Measurements from ENCODE around the gene FCGR3A.

The FCGR3A gene

DNA sequence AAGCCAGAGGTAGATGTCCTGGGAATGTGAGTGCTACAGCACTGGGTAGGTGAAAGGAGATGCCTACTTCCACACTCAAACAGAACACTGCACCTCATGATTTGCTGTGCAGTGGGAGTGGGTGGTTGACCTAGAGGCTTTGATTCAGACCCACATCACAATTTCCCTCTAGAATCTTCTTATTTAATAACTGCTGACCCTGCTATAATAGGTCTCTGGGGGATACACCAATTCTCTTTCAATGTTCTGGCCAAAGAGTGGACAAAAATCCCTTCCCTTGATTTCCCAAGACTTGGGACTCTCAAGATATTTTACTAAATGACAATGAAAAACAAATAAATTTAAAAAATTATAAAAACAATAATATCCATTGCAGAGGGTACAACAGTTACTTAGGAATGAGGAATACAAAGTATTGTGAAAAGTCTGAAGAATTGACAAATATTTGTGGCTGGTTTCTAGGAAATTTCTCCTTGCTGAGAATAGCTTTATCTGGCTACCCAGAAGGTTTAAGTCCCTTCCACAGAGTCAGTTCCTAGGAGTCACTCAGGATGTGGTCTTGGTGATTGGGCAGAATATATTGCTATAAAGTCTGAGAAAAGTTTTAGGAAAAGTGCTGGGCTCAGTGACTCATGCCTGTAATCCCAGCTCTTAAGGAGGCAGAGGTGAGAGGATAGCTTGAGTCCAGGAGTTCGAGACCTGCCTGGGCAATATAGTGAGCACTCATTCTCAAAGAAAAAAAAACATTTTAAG, 46.8 kb downstream of the FCGR3A start:
- in situ Hi-C loops (cut with HindIII; ENCODE audit: low sequenced_read_pairs): no loop called here

DNA sequence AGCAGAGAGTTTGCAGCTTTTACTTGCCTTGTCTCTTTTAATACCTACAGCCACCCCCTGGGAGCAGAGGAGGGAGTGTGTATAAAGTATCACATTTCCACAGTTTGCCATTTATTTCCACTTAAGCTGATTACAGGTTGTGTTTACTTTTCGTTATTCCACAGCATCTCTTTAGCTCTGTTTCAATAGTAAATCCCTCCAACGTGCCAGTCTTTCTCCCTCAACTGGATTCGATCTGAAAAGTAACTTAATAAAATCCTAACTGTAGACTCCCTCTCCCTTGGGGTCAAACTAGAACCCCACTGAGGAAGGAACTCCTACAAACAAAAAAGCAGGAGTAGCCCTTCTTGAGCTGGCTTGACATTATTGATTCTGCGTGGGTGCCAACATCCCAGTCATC, 47.4 kb downstream of the FCGR3A start:
- in situ Hi-C loops (cut with HindIII; ENCODE audit: low sequenced_read_pairs): no loop called here

GRCh38 chr1:161501234-161501633, 48.4 kb downstream of the FCGR3A start:
- in situ Hi-C loops (cut with HindIII; ENCODE audit: low sequenced_read_pairs): no loop called here

DNA sequence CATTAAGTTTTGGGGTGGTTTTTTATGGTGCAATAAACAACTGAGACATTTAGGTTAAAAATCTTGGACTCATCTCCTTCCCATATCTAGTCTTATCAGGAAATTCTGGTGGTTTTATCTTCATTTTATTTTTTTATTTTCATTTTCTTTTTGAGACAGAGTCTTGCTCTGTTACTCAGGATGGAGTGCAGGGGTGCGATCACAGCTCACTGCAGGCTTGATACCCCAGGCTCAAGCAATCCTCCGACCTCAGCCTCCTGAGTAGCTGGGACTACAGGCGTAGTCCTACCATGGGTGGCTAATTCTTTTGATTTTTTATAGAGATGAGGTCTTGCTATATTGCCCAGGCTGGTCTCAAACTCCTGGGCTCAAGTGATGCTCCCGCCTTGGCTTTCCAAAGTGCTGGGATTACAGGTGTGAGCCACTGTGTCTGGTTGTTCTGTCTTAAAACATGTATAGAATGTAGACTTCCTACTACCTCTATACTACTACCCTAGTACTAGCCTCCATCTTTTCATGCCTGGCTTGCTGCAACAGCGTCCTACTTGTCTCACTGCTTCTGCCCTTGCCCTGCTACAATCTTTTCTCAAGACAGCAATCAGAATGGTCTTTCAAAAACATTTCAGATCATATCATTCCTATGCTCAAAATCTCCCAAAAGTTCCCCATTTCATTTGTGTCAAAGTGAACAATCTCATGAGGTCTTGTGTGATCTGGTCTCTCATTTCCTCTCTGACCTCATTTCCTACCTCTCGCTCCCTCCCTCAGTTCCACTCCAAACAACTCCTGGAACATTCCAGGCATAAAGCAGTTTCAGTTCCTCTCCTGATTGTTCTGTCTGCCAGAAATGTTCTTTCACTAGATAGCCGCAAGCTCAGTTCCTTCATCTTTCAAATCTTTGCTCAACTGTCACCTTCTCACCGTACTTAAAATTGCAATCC, 50.2 kb downstream of the FCGR3A start:
- in situ Hi-C loops (cut with HindIII; ENCODE audit: low sequenced_read_pairs): no loop called here

GRCh38 chr1:161498646-161499045, 51.0 kb downstream of the FCGR3A start:
- in situ Hi-C loops (cut with HindIII; ENCODE audit: low sequenced_read_pairs): no loop called here

GRCh38 chr1:161497961-161498360, 51.7 kb downstream of the FCGR3A start:
- in situ Hi-C loops (cut with HindIII; ENCODE audit: low sequenced_read_pairs): no loop called here

DNA sequence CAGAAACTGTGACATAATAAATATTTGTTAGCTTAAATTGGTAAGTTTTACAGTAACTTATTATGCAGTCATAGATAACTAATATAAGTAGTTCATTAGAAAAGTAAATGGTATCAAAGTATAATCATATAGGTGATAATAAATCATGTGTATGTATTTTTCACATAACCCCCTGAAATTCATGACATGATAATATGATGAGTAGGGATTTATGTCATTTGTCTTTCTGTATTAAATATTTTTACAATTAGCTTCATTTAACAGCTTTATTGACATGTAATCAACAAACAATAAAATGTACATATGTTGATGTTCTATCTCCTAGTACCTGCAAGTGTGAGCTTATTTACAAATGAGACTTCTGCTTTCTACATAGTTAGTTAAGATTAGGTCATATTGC, 54.1 kb downstream of the FCGR3A start:
- in situ Hi-C loops (cut with HindIII; ENCODE audit: low sequenced_read_pairs): no loop called here

DNA sequence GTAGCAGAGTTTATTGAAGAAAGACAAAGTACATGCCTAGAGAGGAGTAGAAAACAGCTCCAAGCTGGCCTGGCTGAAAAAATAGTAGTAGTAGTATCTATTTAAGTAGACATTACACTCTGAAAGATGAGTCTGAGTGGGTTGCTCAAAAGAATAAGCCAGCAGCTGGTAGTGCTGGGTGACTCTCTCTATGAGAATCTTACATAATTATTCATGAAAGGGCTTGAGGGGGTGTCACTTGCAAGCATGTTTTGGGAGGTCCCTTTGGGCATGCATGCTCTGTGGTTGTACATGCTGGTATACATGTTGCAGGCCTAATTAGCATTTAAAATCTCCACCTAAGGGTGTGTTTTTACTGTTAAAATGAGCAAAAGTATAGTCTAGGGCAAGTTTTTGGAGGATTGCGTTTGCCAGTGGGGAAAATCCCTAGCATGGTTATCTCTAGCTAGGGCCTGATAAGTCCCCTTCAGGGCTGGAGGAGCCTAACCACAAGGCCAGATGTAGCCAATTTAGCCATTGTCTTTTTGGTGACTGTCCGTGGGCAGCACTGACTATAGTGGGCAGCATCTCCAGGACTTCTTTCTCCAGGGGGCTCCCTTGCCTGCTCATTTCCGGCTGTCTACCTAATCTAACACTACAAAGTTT, 55.4 kb downstream of the FCGR3A start:
- in situ Hi-C loops (cut with HindIII; ENCODE audit: low sequenced_read_pairs): no loop called here

DNA sequence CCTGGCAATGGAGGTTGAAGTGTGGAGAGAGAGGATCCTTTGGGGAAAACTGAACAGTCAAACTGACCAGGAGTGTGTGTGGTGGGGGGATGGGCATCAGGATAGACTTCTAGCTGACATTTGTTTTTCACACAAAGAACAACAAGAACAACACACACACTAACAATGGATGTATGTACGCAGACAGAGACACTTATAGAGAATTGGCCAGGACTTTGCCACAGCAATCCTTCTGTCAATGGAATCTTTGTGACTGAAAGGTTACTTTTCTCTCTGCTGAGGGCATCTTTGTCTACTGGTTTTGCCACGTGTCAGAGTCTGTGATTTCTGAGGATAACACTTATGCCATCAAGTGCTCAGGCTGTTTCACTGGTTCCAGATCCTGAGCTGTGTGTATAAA, 56.8 kb downstream of the FCGR3A start:
- in situ Hi-C loops (cut with HindIII; ENCODE audit: low sequenced_read_pairs): no loop called here

Measured in endothelial cell of hepatic sinusoid (primary cell).